HK-2 (cell line): Measurements from ENCODE around the gene GANAB.
"Not testable (repeated sequence)": the region's sequence is repeated elsewhere in the genome, so short reads cannot be mapped to it uniquely, and the experiment has no call there.

ENCODE experiments used
- DNase-seq: peaks from one replicate; pipeline ENCODE4 v3.0.0-alpha.2; 2018; ENCODE audit not compliant: unreplicated experiment

The GANAB gene

GRCh38 chr11:62601372-62602140, 44.9 kb downstream of the GANAB start, which contains the start of gene MTA2:
Gene MTA2 (minus strand): TSS chr11:62601865. CDS start chr11:62601450, 415 bp downstream.
- peak; percentile 96 for DNase-seq

DNA sequence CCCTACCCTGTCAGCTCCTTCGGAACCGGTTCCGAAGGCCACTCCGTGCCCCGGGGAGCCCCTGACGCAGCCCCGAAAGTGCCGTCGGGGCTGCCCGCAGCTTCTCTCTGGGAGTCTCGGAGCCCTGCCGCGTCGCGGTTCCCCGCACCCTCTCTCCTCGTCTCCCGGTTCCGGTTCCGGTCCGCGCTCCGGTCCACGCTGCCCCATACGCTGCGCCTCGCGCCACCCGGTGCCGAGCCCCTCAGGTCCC, 45.4 kb downstream of the GANAB start:
- DNase-seq, result no peak

- no peak for DNase-seq
Measured at GRCh38 chr11:62600367-62601121, 45.9 kb downstream of the GANAB start.

DNA sequence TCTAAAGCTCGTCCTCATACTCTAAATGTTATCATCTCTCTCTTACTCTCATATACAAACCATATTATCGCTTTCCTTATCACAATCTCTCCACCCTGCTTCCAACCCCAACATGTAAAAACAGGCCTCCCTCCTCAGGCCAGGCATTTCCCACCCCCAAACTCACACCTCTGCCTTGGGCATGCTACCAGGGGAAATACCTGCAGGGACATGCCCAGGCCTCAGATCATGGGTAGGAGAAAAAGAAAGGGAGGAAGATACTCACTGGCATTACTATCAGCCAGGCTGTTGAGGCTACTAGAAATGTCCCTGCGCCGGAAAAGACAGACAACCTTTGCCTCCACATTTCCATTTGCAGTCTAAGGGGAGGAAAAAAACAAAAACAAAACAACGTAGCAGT, 46.5 kb downstream of the GANAB start:
- DNase-seq, result no peak

GRCh38 chr11:62599069-62599696, 47.2 kb downstream of the GANAB start:
- peak; percentile 75 for DNase-seq

- DNase-seq, result no peak
Measured at GRCh38 chr11:62595124-62595523, 51.3 kb downstream of the GANAB start.

DNA sequence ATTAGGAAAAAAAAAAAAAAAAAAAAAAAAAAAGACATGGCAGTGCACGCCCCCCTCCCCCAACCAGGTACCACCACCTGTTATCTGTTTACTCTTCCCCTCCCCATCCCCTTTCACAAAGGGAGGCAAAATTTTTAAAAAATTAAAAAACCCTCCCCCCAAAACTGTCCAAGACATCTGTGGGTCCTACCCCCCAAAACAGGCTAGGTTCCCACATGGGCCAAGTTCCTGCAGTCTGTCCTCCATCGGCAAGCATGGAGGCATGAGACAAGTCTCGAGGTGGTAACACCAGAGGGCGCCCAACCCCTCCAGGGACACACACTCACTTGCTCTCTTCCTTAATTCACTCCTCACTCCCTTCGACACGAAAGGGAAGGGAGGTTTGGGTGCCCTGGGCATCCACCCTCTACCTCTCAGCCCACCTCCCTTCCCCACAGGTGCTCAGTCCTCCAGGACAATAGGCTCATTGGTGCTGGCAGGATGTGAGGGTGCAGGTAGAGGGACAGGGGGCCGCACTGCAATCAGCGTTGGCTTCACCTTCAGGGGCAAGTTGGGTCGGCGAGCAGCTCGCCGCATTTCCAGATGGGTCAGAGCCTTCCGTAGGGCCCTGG, 52.9 kb downstream of the GANAB start:
- DNase-seq, result peak; percentile 45

GRCh38 chr11:62592989-62593421, 53.4 kb downstream of the GANAB start:
- no peak for DNase-seq

- no peak for DNase-seq
Measured at GRCh38 chr11:62592146-62592815, 54.1 kb downstream of the GANAB start.

- DNase-seq, result peak; percentile 94
Measured at GRCh38 chr11:62591448-62592145, 54.8 kb downstream of the GANAB start, which contains the start of gene TUT1. Gene TUT1 (minus strand): TSS chr11:62591523. CDS start chr11:62591485, 38 bp downstream.

DNA sequence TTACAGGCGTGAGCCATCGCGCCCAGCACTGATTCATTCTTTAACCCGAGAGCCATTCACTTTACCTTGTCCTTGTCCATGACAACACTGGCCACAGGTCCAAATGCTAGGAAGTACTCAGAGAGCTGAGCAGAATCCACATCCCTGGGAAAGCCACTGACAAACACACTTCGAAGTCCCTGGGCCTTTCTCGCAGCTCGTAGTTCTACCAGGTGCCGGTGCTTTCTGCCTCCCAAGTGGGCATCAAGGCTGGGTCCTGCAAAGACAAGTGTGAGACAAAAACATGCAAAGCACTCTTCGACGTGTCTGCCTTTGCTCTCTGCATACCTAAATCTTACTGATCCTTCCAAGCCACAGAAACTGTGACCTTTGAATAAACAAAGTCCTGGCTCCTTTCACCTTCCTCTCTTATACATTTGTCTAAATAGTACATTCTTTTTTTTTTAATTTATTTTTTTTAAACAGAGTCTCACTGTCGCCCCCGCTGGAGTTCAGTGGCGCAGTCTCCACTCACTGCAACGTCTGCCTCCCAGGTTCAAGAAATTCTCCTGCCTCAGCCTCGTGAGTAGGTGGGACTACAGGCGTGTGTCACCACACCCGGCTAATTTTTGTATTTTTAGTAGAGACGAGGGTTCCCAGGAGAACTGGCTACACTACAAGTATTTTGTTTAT, 57.3 kb downstream of the GANAB start:
- DNase-seq, result no peak

DNA sequence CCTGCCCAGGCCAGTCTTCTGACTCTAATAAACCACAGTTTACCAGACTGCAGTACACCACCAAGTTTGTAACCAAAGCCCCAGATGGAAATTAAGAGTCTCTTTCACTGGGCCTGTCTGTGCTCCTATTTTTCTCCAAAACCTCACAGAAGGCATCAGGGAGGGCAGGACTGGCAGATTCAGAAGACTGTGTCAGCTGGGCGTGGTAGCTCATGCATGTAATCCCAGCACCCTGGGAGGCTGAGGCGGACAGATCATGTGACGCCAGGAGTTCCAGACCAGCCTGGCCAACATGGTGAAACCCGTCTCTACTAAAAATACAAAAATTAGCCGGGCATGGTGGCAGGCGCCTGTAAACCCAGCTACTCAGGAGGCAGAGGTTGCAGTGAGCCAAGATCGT, 61.1 kb downstream of the GANAB start:
- DNase-seq, result not testable (repeated sequence)

GRCh38 chr11:62581735-62582134, 64.7 kb downstream of the GANAB start:
- DNase-seq, result not testable (repeated sequence)

- DNase-seq, result no peak
Measured at GRCh38 chr11:62580959-62581715, 65.3 kb downstream of the GANAB start.

DNA sequence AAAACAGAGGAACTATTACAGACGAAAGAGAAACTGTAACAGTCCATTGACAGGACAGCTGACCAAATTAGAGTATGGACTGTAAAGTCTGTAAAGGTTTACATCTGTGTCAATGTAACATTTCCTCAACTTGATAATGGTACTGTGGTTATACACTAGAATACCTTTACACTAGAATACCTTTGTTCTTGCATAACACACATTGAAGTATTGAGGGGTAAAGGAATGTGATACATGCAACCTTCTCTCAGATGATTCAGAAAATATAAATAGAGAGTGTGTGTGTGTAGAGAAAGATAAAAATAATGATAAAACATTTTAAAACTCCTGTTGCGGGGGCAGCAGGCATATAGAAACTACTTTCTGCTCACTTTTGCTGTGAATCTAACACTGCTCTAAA, 67.2 kb downstream of the GANAB start:
- no peak for DNase-seq

DNA sequence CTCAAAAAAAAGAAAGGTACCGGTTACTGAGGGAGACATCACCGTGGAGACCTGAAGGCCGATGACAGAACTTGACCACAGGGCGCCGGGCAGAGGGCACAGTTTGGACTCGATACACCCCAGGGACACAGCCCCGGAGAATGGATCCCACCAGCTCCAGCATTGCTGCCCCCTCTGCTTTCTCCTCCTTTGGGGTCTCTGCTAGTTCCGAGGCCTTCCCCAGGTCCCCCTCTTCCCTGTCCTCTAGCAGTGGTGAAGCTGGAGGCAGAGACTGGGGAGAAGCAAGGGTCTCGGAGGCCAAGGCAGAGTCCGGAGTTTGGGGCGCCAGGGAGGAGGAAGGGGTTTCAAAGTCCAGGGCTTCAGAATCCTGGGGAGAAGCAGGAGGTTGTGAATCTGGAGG, 67.9 kb downstream of the GANAB start:
- DNase-seq, result no peak

GRCh38 chr11:62577046-62577714, 69.2 kb downstream of the GANAB start:
- no peak for DNase-seq

DNA sequence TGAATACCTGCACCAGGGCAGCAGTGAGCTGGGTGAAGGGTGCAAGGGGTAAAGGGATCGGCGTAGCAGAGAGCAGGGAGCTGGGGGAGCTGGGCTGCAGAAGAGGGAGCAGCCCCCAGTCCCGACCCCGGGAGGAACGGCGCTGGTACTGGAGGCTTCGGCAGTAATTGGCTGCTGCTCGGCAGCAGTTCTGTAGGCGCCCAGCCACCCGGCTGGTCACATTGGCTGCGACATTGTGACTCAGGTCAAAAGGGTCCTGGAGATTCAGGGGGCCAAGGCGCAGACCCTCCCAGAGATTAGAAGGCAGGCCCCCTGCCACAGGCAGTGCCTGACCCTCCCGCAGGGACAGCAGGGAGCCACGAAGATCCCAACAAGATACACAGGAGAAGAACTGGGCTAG, 70.6 kb downstream of the GANAB start:
- no peak for DNase-seq

- DNase-seq, result no peak
Measured at GRCh38 chr11:62575156-62575555, 71.3 kb downstream of the GANAB start.
